Smooth muscle cell (in vitro differentiated cells): Measurements from ENCODE around the gene NEGR1. TPM values are rescaled to one million over a fixed set of nuclear protein-coding genes. Genes with fewer than 3 reads are reported as not detected.

ENCODE experiments used
- DNase-seq: peaks from one replicate; lab custom pipeline; 2025; ENCODE audit not compliant: unreplicated experiment; lab: John Stamatoyannopoulos, UW
- H2AFZ ChIP-seq: fragments of 200-600 bp; sonication (generic); 2 replicates; pipeline ENCODE4 v1.6.0; 2016; ENCODE audit warnings: antibody characterized with exemption, low read depth, mild to moderate bottlenecking
- H3F3A ChIP-seq: fragments of 200-600 bp; sonication (generic); 2 replicates; pipeline ENCODE4 v1.6.0; 2017; ENCODE audit warnings: antibody characterized with exemption, low read depth
- H3K27ac ChIP-seq: fragments of 200-600 bp; sonication (generic); 2 replicates; pipeline ENCODE4 v1.5.1; 2016; ENCODE audit warnings: low read depth, mild to moderate bottlenecking
- H3K27me3 ChIP-seq: fragments of 200-600 bp; sonication (generic); 2 replicates; pipeline ENCODE4 v1.6.1; 2016; ENCODE audit warnings: low read depth, mild to moderate bottlenecking
- H3K36me3 ChIP-seq: fragments of 200-600 bp; sonication (generic); 2 replicates; pipeline ENCODE4 v1.5.1; 2016; ENCODE audit warnings: low read depth
- H3K4me1 ChIP-seq: fragments of 200-600 bp; sonication (generic); 2 replicates; pipeline ENCODE4 v1.5.1; 2016; ENCODE audit warnings: low read depth
- H3K4me2 ChIP-seq: fragments of 200-600 bp; sonication (generic); 2 replicates; pipeline ENCODE4 v1.6.0; 2016; ENCODE audit warnings: mild to moderate bottlenecking
- H3K4me3 ChIP-seq: fragments of 200-600 bp; sonication (generic); 2 replicates; pipeline ENCODE4 v1.5.1; 2016; ENCODE audit warnings: mild to moderate bottlenecking
- H3K79me2 ChIP-seq: fragments of 200-600 bp; sonication (generic); 2 replicates; pipeline ENCODE4 v1.6.0; 2016; ENCODE audit warnings: low read depth, mild to moderate bottlenecking
- H3K9ac ChIP-seq: fragments of 200-600 bp; sonication (generic); 2 replicates; pipeline ENCODE4 v1.6.0; 2016; ENCODE audit warnings: low read depth
- H3K9me3 ChIP-seq: fragments of 200-600 bp; sonication (generic); replicated peaks from 2 replicates; pipeline ENCODE4 v1.5.1; 2016; ENCODE audit warnings: low read depth
- H4K20me1 ChIP-seq: fragments of 200-600 bp; sonication (generic); 2 replicates; pipeline ENCODE4 v1.6.0; 2016; ENCODE audit warnings: low read depth
- WGBS: methylation state at CpG from one replicate; pipeline ENCODE4 v1.1.7; 2016; ENCODE audit warnings: low lambda C conversion rate; 5-methylcytosine and 5-hydroxymethylcytosine counted together
- polyA plus RNA-seq: library from polyadenylated mRNA; unstranded; fragments of >200 nt; fragmentation: Nextera tagmentation; extraction: Ambion mirVana; gene quantifications from 2 replicates; pipeline ENCODE4 v1.2.1, GENCODE V29; 2016
- total RNA-seq: library from RNA; depleted of rRNA; stranded (reverse); fragments of >200 nt; gene quantifications from 2 replicates; pipeline ENCODE4 v1.2.3, GENCODE V29; 2014
- TF ChIP-seq, protein P1 (sequence below): fragments of 200-600 bp; sonication (generic); IDR thresholded peaks from 2 replicates; pipeline ENCODE4 v1.5.1; 2017; ENCODE audit warnings: borderline replicate concordance, mild to moderate bottlenecking, antibody characterized with exemption; ENCODE audit not compliant: insufficient read depth, poor library complexity, severe bottlenecking

Gene NEGR1
- total and polyA plus RNA-seq, 2 experiments from 2014 or later = 0.02 to 0.09 TPM

GRCh38 chr1:72097851-72098570 is 184.3 kb downstream of the NEGR1 start:
- Histone ChIP-seq H3K79me2 (no peaks in the 10 kb centered on the region), H3K27me3 (no peaks in the 10 kb centered on the region), H3K36me3 (no peaks in the 10 kb centered on the region), H3K4me2 (no peak overlapping the region), H3K9me3 (no peaks in the 10 kb centered on the region), H2AFZ (no peak overlapping the region), H4K20me1 (no peaks in the 10 kb centered on the region), H3F3A (no peaks in the 10 kb centered on the region), H3K9ac (no peak overlapping the region), H3K4me3 (no peak overlapping the region), H3K27ac (no peak overlapping the region), H3K4me1 (no peaks in the 10 kb centered on the region)
- WGBS = 89% methylated on average over 4 of the region's 4 CpGs
- TF ChIP-seq, protein P1, sequence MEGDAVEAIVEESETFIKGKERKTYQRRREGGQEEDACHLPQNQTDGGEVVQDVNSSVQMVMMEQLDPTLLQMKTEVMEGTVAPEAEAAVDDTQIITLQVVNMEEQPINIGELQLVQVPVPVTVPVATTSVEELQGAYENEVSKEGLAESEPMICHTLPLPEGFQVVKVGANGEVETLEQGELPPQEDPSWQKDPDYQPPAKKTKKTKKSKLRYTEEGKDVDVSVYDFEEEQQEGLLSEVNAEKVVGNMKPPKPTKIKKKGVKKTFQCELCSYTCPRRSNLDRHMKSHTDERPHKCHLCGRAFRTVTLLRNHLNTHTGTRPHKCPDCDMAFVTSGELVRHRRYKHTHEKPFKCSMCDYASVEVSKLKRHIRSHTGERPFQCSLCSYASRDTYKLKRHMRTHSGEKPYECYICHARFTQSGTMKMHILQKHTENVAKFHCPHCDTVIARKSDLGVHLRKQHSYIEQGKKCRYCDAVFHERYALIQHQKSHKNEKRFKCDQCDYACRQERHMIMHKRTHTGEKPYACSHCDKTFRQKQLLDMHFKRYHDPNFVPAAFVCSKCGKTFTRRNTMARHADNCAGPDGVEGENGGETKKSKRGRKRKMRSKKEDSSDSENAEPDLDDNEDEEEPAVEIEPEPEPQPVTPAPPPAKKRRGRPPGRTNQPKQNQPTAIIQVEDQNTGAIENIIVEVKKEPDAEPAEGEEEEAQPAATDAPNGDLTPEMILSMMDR = no peak
- no peak for DNase-seq

GRCh38 chr1:72094209-72094608 is 188.1 kb downstream of the NEGR1 start:
- no peaks in the 10 kb centered on the region for H3K9me3 ChIP-seq
- no peaks in the 10 kb centered on the region for H4K20me1 ChIP-seq
- TF ChIP-seq, protein P1 = no peak
- H3K4me1 ChIP-seq = no peaks in the 10 kb centered on the region
- H3K4me2 ChIP-seq = no peak overlapping the region
- no peak overlapping the region for H3K9ac ChIP-seq
- H2AFZ ChIP-seq = no peak overlapping the region
- 85% methylated on average over 2 of the region's 2 CpGs for WGBS
- no peaks in the 10 kb centered on the region for H3K36me3 ChIP-seq
- H3K27ac ChIP-seq = no peak overlapping the region
- no peaks in the 10 kb centered on the region for H3K79me2 ChIP-seq
- no peaks in the 10 kb centered on the region for H3F3A ChIP-seq
- H3K4me3 ChIP-seq = no peak overlapping the region
- no peak for DNase-seq
- H3K27me3 ChIP-seq = no peaks in the 10 kb centered on the region

DNA sequence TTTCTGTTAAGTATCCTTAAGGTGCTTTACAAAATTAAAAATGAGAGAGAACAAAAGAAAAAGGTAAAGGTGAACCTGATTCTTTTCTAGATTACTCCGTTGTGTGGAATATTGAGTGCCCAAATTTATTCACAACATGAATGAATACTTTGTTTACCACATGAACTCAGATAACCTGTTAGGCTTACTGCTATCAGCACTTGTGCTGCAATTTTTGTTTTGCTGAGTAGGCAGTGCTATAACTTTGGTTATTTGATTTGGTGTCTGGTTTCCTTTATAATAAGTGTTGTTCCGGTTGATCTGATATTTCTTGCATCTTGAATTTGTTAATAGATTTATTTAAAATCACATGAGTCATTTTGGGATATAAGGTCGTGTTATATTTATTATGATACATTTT is 195.9 kb downstream of the NEGR1 start:
- H2AFZ ChIP-seq = no peak overlapping the region
- peaks cover 2% of the 10 kb centered on the region for H3K27me3 ChIP-seq
- H3K4me1 ChIP-seq = no peaks in the 10 kb centered on the region
- H3K27ac ChIP-seq = no peak overlapping the region
- 79% methylated on average over 3 of the region's 3 CpGs for WGBS
- H3K9ac ChIP-seq = no peak overlapping the region
- no peak overlapping the region for H3K4me2 ChIP-seq
- no peaks in the 10 kb centered on the region for H3F3A ChIP-seq
- no peaks in the 10 kb centered on the region for H3K9me3 ChIP-seq
- H4K20me1 ChIP-seq = no peaks in the 10 kb centered on the region
- H3K4me3 ChIP-seq = no peak overlapping the region
- no peak for DNase-seq
- TF ChIP-seq, protein P1 = no peak
- no peaks in the 10 kb centered on the region for H3K79me2 ChIP-seq
- no peaks in the 10 kb centered on the region for H3K36me3 ChIP-seq

DNA sequence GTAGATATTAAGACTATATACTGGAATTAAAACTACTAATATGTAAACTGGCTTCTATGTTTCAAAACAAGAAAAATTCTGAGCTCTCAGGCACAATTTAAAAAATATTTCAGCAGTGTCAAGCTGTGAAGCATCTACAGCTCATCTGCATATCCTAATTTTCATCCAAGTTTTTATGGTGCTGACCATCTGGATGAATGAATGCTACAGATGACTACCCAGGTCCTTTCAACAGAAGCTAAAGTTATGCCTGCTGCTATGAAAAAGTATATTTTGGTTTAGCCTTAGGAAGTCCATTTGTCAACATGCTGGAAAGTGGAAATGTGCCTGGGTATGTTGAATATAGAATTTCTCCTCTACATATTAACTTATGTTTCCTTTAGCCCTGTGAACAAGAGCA is 206.9 kb downstream of the NEGR1 start:
- no peak overlapping the region for H3K9ac ChIP-seq
- H3K36me3 ChIP-seq = no peaks in the 10 kb centered on the region
- no peak for DNase-seq
- no peaks in the 10 kb centered on the region for H3K27me3 ChIP-seq
- H2AFZ ChIP-seq = no peak overlapping the region
- no peak overlapping the region for H3K27ac ChIP-seq
- no peaks in the 10 kb centered on the region for H3K4me1 ChIP-seq
- TF ChIP-seq, protein P1 = no peak
- no peaks in the 10 kb centered on the region for H3F3A ChIP-seq
- no peak overlapping the region for H3K4me2 ChIP-seq
- H4K20me1 ChIP-seq = no peaks in the 10 kb centered on the region
- H3K4me3 ChIP-seq = no peak overlapping the region
- no peaks in the 10 kb centered on the region for H3K79me2 ChIP-seq
- H3K9me3 ChIP-seq = no peaks in the 10 kb centered on the region
